ENCODE measurements around the gene TRIO.

TRIO gene

GRCh38 chr5:14218897-14219573 is 75.9 kb downstream of the TRIO start (continued):
- TF ChIP-seq, protein P1, sequence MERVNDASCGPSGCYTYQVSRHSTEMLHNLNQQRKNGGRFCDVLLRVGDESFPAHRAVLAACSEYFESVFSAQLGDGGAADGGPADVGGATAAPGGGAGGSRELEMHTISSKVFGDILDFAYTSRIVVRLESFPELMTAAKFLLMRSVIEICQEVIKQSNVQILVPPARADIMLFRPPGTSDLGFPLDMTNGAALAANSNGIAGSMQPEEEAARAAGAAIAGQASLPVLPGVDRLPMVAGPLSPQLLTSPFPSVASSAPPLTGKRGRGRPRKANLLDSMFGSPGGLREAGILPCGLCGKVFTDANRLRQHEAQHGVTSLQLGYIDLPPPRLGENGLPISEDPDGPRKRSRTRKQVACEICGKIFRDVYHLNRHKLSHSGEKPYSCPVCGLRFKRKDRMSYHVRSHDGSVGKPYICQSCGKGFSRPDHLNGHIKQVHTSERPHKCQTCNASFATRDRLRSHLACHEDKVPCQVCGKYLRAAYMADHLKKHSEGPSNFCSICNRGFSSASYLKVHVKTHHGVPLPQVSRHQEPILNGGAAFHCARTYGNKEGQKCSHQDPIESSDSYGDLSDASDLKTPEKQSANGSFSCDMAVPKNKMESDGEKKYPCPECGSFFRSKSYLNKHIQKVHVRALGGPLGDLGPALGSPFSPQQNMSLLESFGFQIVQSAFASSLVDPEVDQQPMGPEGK (CRISPR knock-in tag; IDR thresholded peaks at IDR 0.05; ENCODE audit: borderline replicate concordance) = no peak
- TF ChIP-seq POU6F1 (CRISPR knock-in tag; IDR thresholded peaks at IDR 0.05; ENCODE audit: borderline replicate concordance, low read depth) = no peak
- TF ChIP-seq RARB (CRISPR knock-in tag; IDR thresholded peaks at IDR 0.05) = no peak
- no peak for TF ChIP-seq ZFP30 (CRISPR knock-in tag; IDR thresholded peaks at IDR 0.05)
- TF ChIP-seq CSDC2 (CRISPR knock-in tag; IDR thresholded peaks at IDR 0.05) = no peak

DNA sequence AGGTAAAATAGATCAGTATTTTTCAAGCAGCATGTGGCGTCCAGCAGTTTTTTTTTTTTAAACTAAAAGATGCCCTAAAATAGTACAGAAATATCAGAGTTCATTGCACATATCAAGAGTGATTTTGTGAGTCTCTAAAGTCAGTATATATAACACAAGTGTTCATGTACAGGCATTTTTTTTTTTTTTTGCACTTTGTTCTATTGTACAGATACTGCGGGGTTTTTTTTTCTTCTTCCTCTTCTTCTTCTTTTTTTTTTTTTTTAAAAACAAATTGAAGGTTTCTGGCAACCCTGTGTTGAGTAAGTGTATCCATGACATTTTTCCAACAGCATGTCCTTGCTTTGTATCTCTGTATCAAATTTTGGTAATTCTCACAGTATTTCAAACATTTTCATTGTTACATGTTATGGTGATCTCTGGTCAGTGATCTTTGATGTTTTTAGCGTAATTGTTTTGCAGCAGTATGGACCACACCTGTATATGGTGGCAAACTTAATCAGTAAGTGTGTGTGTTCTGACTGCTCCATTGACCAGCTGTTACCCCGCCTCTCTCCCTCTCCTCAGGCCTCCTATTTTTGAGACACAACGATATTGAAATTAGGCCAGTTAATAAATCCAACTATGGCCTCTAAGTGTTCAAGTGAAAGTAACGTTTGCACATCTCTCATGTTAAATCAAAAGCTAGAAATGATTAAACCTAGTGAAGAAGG is 76.8 kb downstream of the TRIO start:
- ATAC-seq = no peak
- no peak for TF ChIP-seq CSDC2 (CRISPR knock-in tag; IDR thresholded peaks at IDR 0.05)
- TF ChIP-seq ARNTL (CRISPR knock-in tag; IDR thresholded peaks at IDR 0.05; ENCODE audit: borderline replicate concordance, low read depth) = no peak
- no peak for TF ChIP-seq SNAI2 (CRISPR knock-in tag; IDR thresholded peaks at IDR 0.05)
- TF ChIP-seq ESRRG (CRISPR knock-in tag; IDR thresholded peaks at IDR 0.05) = no peak
- no peak for TF ChIP-seq CREB5 (CRISPR knock-in tag; IDR thresholded peaks at IDR 0.05; ENCODE audit: low read depth)
- no peak for TF ChIP-seq CSRNP3 (CRISPR knock-in tag; IDR thresholded peaks at IDR 0.05)
- TF ChIP-seq ZC3H10 (CRISPR knock-in tag; IDR thresholded peaks at IDR 0.05) = no peak
- TF ChIP-seq BACH2 (CRISPR knock-in tag; IDR thresholded peaks at IDR 0.05; ENCODE audit: borderline replicate concordance) = no peak
- no peak for TF ChIP-seq GLIS3 (CRISPR knock-in tag; IDR thresholded peaks at IDR 0.05)
- TF ChIP-seq, protein P1 (CRISPR knock-in tag; IDR thresholded peaks at IDR 0.05; ENCODE audit: borderline replicate concordance) = no peak
- TF ChIP-seq RARB (CRISPR knock-in tag; IDR thresholded peaks at IDR 0.05) = no peak

GRCh38 chr5:14220642-14221041 is 77.5 kb downstream of the TRIO start:
- no peak for ATAC-seq
- no peak for TF ChIP-seq CREB5 (CRISPR knock-in tag; IDR thresholded peaks at IDR 0.05; ENCODE audit: low read depth)
- TF ChIP-seq ZNF8 (CRISPR knock-in tag; IDR thresholded peaks at IDR 0.05) = no peak
- TF ChIP-seq CSDC2 (CRISPR knock-in tag; IDR thresholded peaks at IDR 0.05) = no peak
- no peak for TF ChIP-seq ZNF70 (CRISPR knock-in tag; IDR thresholded peaks at IDR 0.05)

- ATAC-seq = no peak
- TF ChIP-seq ZC3H10 (CRISPR knock-in tag; IDR thresholded peaks at IDR 0.05) (no peak), ARNTL (CRISPR knock-in tag; IDR thresholded peaks at IDR 0.05; ENCODE audit: borderline replicate concordance, low read depth) (no peak), PPARA (CRISPR knock-in tag; IDR thresholded peaks at IDR 0.05; ENCODE audit: borderline replicate concordance) (no peak), ISL1 (CRISPR knock-in tag; IDR thresholded peaks at IDR 0.05) (no peak), ZNF8 (CRISPR knock-in tag; IDR thresholded peaks at IDR 0.05) (no peak), TOX (CRISPR knock-in tag; IDR thresholded peaks at IDR 0.05; ENCODE audit: borderline replicate concordance) (no peak), ESRRG (CRISPR knock-in tag; IDR thresholded peaks at IDR 0.05) (no peak), CSDC2 (CRISPR knock-in tag; IDR thresholded peaks at IDR 0.05) (no peak), RARB (CRISPR knock-in tag; IDR thresholded peaks at IDR 0.05) (no peak)
- TF ChIP-seq, protein P2, sequence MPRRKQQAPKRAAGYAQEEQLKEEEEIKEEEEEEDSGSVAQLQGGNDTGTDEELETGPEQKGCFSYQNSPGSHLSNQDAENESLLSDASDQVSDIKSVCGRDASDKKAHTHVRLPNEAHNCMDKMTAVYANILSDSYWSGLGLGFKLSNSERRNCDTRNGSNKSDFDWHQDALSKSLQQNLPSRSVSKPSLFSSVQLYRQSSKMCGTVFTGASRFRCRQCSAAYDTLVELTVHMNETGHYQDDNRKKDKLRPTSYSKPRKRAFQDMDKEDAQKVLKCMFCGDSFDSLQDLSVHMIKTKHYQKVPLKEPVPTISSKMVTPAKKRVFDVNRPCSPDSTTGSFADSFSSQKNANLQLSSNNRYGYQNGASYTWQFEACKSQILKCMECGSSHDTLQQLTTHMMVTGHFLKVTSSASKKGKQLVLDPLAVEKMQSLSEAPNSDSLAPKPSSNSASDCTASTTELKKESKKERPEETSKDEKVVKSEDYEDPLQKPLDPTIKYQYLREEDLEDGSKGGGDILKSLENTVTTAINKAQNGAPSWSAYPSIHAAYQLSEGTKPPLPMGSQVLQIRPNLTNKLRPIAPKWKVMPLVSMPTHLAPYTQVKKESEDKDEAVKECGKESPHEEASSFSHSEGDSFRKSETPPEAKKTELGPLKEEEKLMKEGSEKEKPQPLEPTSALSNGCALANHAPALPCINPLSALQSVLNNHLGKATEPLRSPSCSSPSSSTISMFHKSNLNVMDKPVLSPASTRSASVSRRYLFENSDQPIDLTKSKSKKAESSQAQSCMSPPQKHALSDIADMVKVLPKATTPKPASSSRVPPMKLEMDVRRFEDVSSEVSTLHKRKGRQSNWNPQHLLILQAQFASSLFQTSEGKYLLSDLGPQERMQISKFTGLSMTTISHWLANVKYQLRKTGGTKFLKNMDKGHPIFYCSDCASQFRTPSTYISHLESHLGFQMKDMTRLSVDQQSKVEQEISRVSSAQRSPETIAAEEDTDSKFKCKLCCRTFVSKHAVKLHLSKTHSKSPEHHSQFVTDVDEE (CRISPR knock-in tag; IDR thresholded peaks at IDR 0.05) = no peak
- TF ChIP-seq, protein P1 (CRISPR knock-in tag; IDR thresholded peaks at IDR 0.05; ENCODE audit: borderline replicate concordance) = no peak
These were observed 78.6 kb downstream of the TRIO start for GRCh38 chr5:14221732-14222131.
